ENCODE results near the gene DNAJB9.

- no peak for TF ChIP-seq CTCF (IDR thresholded peaks at IDR 0.05; ENCODE audit: borderline replicate concordance, extremely low read depth, low read length, poor library complexity, severe bottlenecking)
- TF ChIP-seq EZH2 (IDR thresholded peaks at IDR 0.05; ENCODE audit: borderline replicate concordance, low read depth, low read length, severe bottlenecking) = no peak
Measured at GRCh38 chr7:108586274-108586710, 16.6 kb downstream of the DNAJB9 start.
